Uterus (tissue), 2 donors: ENCODE data around the gene IQCE.

Source experiments
- CTCF ChIP-seq, 4 experiments: fragments of 200-600 bp in 2 of 4; fragments of 450-650 bp in 2 of 4; sonication (generic) in 2 of 4; IDR thresholded peaks; one replicate each; pipeline ENCODE4 v1.5.1; 2016 to 2019; ENCODE audit warnings: antibody characterized with exemption in 4 of 4, mild to moderate bottlenecking in 2 of 4, moderate library complexity in 1 of 4
- POLR2A ChIP-seq, 2 donors: fragments of 450-650 bp; IDR thresholded peaks; one replicate each; pipeline ENCODE4 v1.6.1; 2016; ENCODE audit warnings: antibody characterized with exemption in 2 of 2, mild to moderate bottlenecking in 1 of 2, moderate library complexity in 1 of 2

- no peak for TF ChIP-seq CTCF (IDR thresholded peaks at IDR 0.05)
- no peak for TF ChIP-seq POLR2A (IDR thresholded peaks at IDR 0.05)
These were observed 80.5 kb downstream of the IQCE start for GRCh38 chr7:2639181-2639681.
